Ishikawa (cell line): ENCODE measurements around the gene PLA2G6.

Experiments used
- CEBPB ChIP-seq: IDR thresholded peaks from 2 replicates; pipeline ENCODE4 v1.6.1; 2012
- EP300 ChIP-seq: IDR thresholded peaks from 2 replicates; pipeline ENCODE4 v1.6.1; 2012; ENCODE audit warnings: borderline replicate concordance
- MAX ChIP-seq: IDR thresholded peaks from 2 replicates; pipeline ENCODE4 v1.6.1; 2012

GRCh38 chr22:38077096-38077495, 104.5 kb downstream of the PLA2G6 start:
- TF ChIP-seq MAX (no peak), EP300 (no peak), CEBPB (no peak)
